Endothelial cell of umbilical vein (primary cell): ENCODE results near the gene STK10. TPM values are rescaled to one million over a fixed set of nuclear protein-coding genes. Genes with fewer than 3 reads are reported as not detected.

Experiments
- BruUV-seq: library from RNA; stranded (reverse); fragments of 400-500 nt; replicated peaks from 2 replicates; lab custom pipeline; 2021; lab: Mats Ljungman, UMichigan
- CTCF ChIA-PET: fragments of 300-600, 350-600 bp; sonication (Branson Sonifier 250); formaldehyde crosslinking; loops from one replicate; lab custom pipeline; 2021; ENCODE audit warnings: antibody characterized with exemption, inconsistent platforms; lab: Charles Lee
- POLR2A ChIA-PET: fragments of 300-600, 350-600 bp; sonication (Branson Sonifier 250); formaldehyde crosslinking; loops from one replicate; lab custom pipeline; 2021; ENCODE audit warnings: antibody characterized with exemption, inconsistent platforms; lab: Charles Lee
- DNase-seq: peaks from one replicate; pipeline ENCODE4 v3.0.0-alpha.2; 2011; ENCODE audit warnings: low read depth, low spot score
- FAIRE-seq: peaks from 2 replicates; lab custom pipeline; 2011; peaks lifted over from hg19 to GRCh38; lab: Jason Lieb, UNC
- H2AFZ ChIP-seq: 2 replicates; pipeline ENCODE4 v1.6.0; 2012; ENCODE audit warnings: low read depth, low read length, control low read depth, inconsistent platforms
- H3K27ac ChIP-seq: 2 replicates; pipeline ENCODE4 v1.5.1; 2011; ENCODE audit warnings: low read depth, mild to moderate bottlenecking, control low read depth, low read length, moderate library complexity; ENCODE audit not compliant: insufficient read depth
- H3K27me3 ChIP-seq, 2 experiments: 2 replicates each; pipeline versions ENCODE4 v1.6.0 to v1.6.1; 2011; ENCODE audit warnings: low read length in 2 of 2, mixed read lengths in 1 of 2; ENCODE audit not compliant: control insufficient read depth in 2 of 2, insufficient read depth in 2 of 2
- H3K36me3 ChIP-seq, 2 experiments: 2 replicates in 1 of 2; 3 replicates in 1 of 2; pipeline ENCODE4 v1.5.1; 2011; ENCODE audit warnings: low read length in 2 of 2, mild to moderate bottlenecking in 1 of 2, moderate library complexity in 1 of 2; ENCODE audit not compliant: control insufficient read depth in 2 of 2, insufficient read depth in 2 of 2; ENCODE audit errors: extremely low read depth in 1 of 2
- H3K4me1 ChIP-seq: 3 replicates; pipeline ENCODE4 v1.5.1; 2011; ENCODE audit warnings: mild to moderate bottlenecking, low read length; ENCODE audit not compliant: control insufficient read depth, insufficient read depth; ENCODE audit errors: extremely low read depth
- H3K4me2 ChIP-seq: 2 replicates; pipeline ENCODE4 v1.6.1; 2011; ENCODE audit warnings: low read length, control low read depth, mixed read lengths; ENCODE audit not compliant: insufficient read depth
- H3K4me3 ChIP-seq, 3 experiments: fragments of 200-600 bp in 1 of 3; sonication (generic), shearing (Covaris generic) in 1 of 3; replicated peaks in 1 of 3; 2 replicates each; pipeline ENCODE4 v1.5.1; 2011 to 2016; ENCODE audit warnings: control low read depth in 3 of 3, low read length in 3 of 3, mild to moderate bottlenecking in 2 of 3, inconsistent platforms in 1 of 3, low read depth in 1 of 3, moderate library complexity in 1 of 3; ENCODE audit not compliant: insufficient read depth in 1 of 3
- H3K79me2 ChIP-seq: 2 replicates; pipeline ENCODE4 v1.6.0; 2012; ENCODE audit warnings: low read length, inconsistent platforms; ENCODE audit not compliant: control insufficient read depth, insufficient read depth
- H3K9ac ChIP-seq: replicated peaks from 2 replicates; pipeline ENCODE3; 2011; ENCODE audit warnings: low read length, control low read depth; ENCODE audit not compliant: insufficient read depth; ENCODE audit errors: extremely low read depth
- H3K9me1 ChIP-seq: replicated peaks from 3 replicates; pipeline ENCODE4 v1.6.0; 2011; ENCODE audit warnings: mild to moderate bottlenecking, low read length; ENCODE audit not compliant: control insufficient read depth, insufficient read depth; ENCODE audit errors: extremely low read depth
- H3K9me3 ChIP-seq: replicated peaks from 2 replicates; pipeline ENCODE4 v1.5.1; 2012; ENCODE audit warnings: low read length, inconsistent platforms; ENCODE audit not compliant: control insufficient read depth, insufficient read depth
- H4K20me1 ChIP-seq: replicated peaks from 2 replicates; pipeline ENCODE3; 2011; ENCODE audit warnings: mild to moderate bottlenecking, low read length; ENCODE audit not compliant: control insufficient read depth, insufficient read depth; ENCODE audit errors: extremely low read depth
- EZH2 ChIP-seq: IDR thresholded peaks from 2 replicates; pipeline ENCODE4 v1.6.1; 2012; ENCODE audit warnings: borderline replicate concordance, low read depth, mild to moderate bottlenecking, moderate library complexity, low read length, inconsistent platforms; ENCODE audit not compliant: severe bottlenecking
- FOS ChIP-seq: IDR thresholded peaks from 2 replicates; pipeline ENCODE4 v1.6.1; 2011; ENCODE audit warnings: mild to moderate bottlenecking, low read length, moderate library complexity, borderline replicate concordance; ENCODE audit not compliant: insufficient read depth
- GATA2 ChIP-seq: IDR thresholded peaks from 2 replicates; pipeline ENCODE4 v1.7.0; 2011; ENCODE audit warnings: low read depth, mild to moderate bottlenecking, moderate library complexity, mixed read lengths, low read length; ENCODE audit not compliant: insufficient read length, insufficient read depth
- JUN ChIP-seq: IDR thresholded peaks from 2 replicates; pipeline ENCODE4 v1.6.1; 2011; ENCODE audit warnings: borderline replicate concordance, low read depth; ENCODE audit not compliant: insufficient read length, insufficient read depth
- MYC ChIP-seq: IDR thresholded peaks from one replicate; pipeline ENCODE4 v1.6.1; 2011; ENCODE audit warnings: mild to moderate bottlenecking, low read depth, low read length
- POLR2A ChIP-seq: IDR thresholded peaks from 2 replicates; pipeline ENCODE4 v1.6.1; 2012; ENCODE audit warnings: low read depth, mild to moderate bottlenecking, control low read depth, low read length
- POLR2AphosphoS5 ChIP-seq: IDR thresholded peaks from 2 replicates; pipeline ENCODE4 v1.6.1; 2012; ENCODE audit warnings: low read depth, mild to moderate bottlenecking, control low read depth, low read length, moderate library complexity; ENCODE audit not compliant: insufficient read depth
- dilution Hi-C: fragments of 300-500 bp; cut with MboI; formaldehyde crosslinking; loops from one replicate; pipeline ENCODE4 v1.15.0; 2019; ENCODE audit warnings: low sequenced_read_pairs; ENCODE audit not compliant: extremely low pct_ligation_motif_present
- intact Hi-C: fragments of 100-400 bp; cut with micrococcal nuclease; formaldehyde crosslinking; loops from one replicate; pipeline ENCODE4 v1.10.0; 2022
- polyA plus RNA-seq, 4 experiments: library from polyadenylated mRNA; depleted of rRNA in 3 of 4; stranded (reverse) in 3 of 4; unstranded in 1 of 4; fragments of >200 nt; gene quantifications; 2 replicates each; pipeline versions ENCODE4 v1.2.1 to v1.2.3, GENCODE V29; 2011 to 2012; ENCODE audit warnings: missing spikeins in 1 of 4
- total RNA-seq: library from RNA; stranded (reverse); gene quantifications from 2 replicates; pipeline ENCODE4 v1.2.3, GENCODE V29; 2021
- TF ChIP-seq, protein P1 (sequence below), 2 donors: IDR thresholded peaks; 1 replicate in 1 of 2; 2 replicates in 1 of 2; pipeline ENCODE4 v1.5.1; 2011; ENCODE audit warnings: low read length in 2 of 2, mild to moderate bottlenecking in 2 of 2, moderate library complexity in 2 of 2, control low read depth in 1 of 2, inconsistent platforms in 1 of 2, low read depth in 1 of 2; ENCODE audit not compliant: insufficient read depth in 1 of 2; ENCODE audit errors: extremely low read depth in 1 of 2
- TF ChIP-seq, protein P2 (sequence below): IDR thresholded peaks from 2 replicates; pipeline ENCODE4 v1.6.1; 2011; ENCODE audit not compliant: insufficient read depth, insufficient read length

The STK10 gene
- total and polyA plus RNA-seq, 2 donors (not counting 3 experiments of a cell fraction or from before 2014, with no cell fraction given) = 16.9 to 47.2 TPM

- dilution Hi-C loops = no loop called here
- FAIRE-seq = no peak
- ChIA-PET POLR2A (no interaction called here), CTCF (no interaction called here)
- no peaks in the 10 kb centered on the region for H3K79me2 ChIP-seq
- TF ChIP-seq MYC (no peak), GATA2 (peak; percentile 67)
- H3K9ac ChIP-seq = no peak overlapping the region
- peaks cover 0 to under 1% of the 10 kb centered on the region in 2 experiments for H3K36me3 ChIP-seq
- no peaks in the 10 kb centered on the region for H3K9me1 ChIP-seq
- no peak overlapping the region for H3K4me3 ChIP-seq
- peaks cover 2% of the 10 kb centered on the region for H4K20me1 ChIP-seq
- intact Hi-C loops = loop anchor here (5.0 kb wide), 1 partner anchor 45 kb away; the partner anchor contains the start of gene STK10
- H3K27ac ChIP-seq = no peak overlapping the region
- no peak overlapping the region for H3K4me2 ChIP-seq
- no peaks in the 10 kb centered on the region for H3K9me3 ChIP-seq
- no peak overlapping the region for H2AFZ ChIP-seq
- H3K27me3 ChIP-seq = no peaks in the 10 kb centered on the region
- no peaks in the 10 kb centered on the region for H3K4me1 ChIP-seq
- BruUV-seq = no TSS peak
- peak; percentile 33 for DNase-seq
These were observed 45.3 kb downstream of the STK10 start for GRCh38 chr5:172142709-172143215.

DNA sequence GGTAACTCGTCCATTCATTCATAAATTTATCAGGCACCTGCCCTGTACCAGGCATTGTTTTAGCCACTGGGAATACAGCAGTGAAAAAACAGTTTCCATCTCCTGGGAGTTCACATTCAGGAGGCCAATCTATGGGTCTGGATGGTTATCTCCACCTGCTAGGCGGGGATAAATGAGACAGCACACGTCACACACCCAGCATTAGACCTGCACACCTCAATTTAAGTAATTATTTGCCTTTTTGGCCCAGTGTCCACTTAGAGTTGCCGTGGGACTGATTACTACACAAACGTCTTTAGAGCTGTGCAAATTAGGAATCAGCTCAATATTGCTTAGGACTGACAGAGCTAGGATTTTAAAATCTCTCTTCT is 46.1 kb downstream of the STK10 start:
- Histone ChIP-seq H3K79me2 (no peaks in the 10 kb centered on the region), H3K9me3 (no peaks in the 10 kb centered on the region), H3K4me1 (no peaks in the 10 kb centered on the region), H3K27me3 (no peaks in the 10 kb centered on the region), H2AFZ (no peak overlapping the region), H3K36me3 (no peaks in the 10 kb centered on the region), H3K9me1 (no peaks in the 10 kb centered on the region), H3K27ac (no peak overlapping the region), H3K4me3 (no peak overlapping the region), H3K4me2 (no peak overlapping the region), H4K20me1 (peaks cover 2% of the 10 kb centered on the region), H3K9ac (no peak overlapping the region)
- ChIA-PET POLR2A (no interaction called here), CTCF (interaction anchor here (1.4 kb wide), 1 partner anchor 34 kb away, joined by 3 read pairs; no protein-coding TSS in a partner anchor)
- TF ChIP-seq POLR2A (no peak), POLR2AphosphoS5 (no peak), MYC (no peak), EZH2 (no peak), JUN (no peak), GATA2 (no peak), FOS (no peak)
- TF ChIP-seq, protein P1, sequence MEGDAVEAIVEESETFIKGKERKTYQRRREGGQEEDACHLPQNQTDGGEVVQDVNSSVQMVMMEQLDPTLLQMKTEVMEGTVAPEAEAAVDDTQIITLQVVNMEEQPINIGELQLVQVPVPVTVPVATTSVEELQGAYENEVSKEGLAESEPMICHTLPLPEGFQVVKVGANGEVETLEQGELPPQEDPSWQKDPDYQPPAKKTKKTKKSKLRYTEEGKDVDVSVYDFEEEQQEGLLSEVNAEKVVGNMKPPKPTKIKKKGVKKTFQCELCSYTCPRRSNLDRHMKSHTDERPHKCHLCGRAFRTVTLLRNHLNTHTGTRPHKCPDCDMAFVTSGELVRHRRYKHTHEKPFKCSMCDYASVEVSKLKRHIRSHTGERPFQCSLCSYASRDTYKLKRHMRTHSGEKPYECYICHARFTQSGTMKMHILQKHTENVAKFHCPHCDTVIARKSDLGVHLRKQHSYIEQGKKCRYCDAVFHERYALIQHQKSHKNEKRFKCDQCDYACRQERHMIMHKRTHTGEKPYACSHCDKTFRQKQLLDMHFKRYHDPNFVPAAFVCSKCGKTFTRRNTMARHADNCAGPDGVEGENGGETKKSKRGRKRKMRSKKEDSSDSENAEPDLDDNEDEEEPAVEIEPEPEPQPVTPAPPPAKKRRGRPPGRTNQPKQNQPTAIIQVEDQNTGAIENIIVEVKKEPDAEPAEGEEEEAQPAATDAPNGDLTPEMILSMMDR (IDR thresholded peaks at IDR 0.05; ENCODE audit: extremely low read depth in 1 of 2, insufficient read depth in 1 of 2, low read depth in 1 of 2, low read length in 2 of 2) = no peak
- TF ChIP-seq, protein P2, sequence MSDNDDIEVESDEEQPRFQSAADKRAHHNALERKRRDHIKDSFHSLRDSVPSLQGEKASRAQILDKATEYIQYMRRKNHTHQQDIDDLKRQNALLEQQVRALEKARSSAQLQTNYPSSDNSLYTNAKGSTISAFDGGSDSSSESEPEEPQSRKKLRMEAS = no peak
- FAIRE-seq (no peak), DNase-seq (no peak)
- no TSS peak for BruUV-seq
- dilution Hi-C loops = no loop called here
- intact Hi-C loops = loop anchor here (5.0 kb wide), 1 partner anchor 45 kb away; the partner anchor contains the start of gene STK10
